A549 (cell line): ENCODE results near the gene ZC3H12D. TPM values are rescaled to one million over a fixed set of nuclear protein-coding genes. Genes with fewer than 3 reads are reported as not detected.
"Not testable (repeated sequence)": the region's sequence is repeated elsewhere in the genome, so short reads cannot be mapped to it uniquely, and the experiment has no call there.

Source experiments
- ATAC-seq, 2 experiments: fragments of 200-7000 bp in 1 of 2; fragments of >200 bp in 1 of 2; cut with Nextera tagmentation in 1 of 2; cut with Tn5 transposase in 1 of 2; 3 replicates each; pipeline versions ENCODE4 v1.8.0 to v1.9.1; 2018 to 2020; ENCODE audit warnings: mild to moderate bottlenecking in 1 of 2, moderate library complexity in 1 of 2
- CTCF ChIA-PET: fragments of 300-600 bp; sonication (Branson Sonifier 250); formaldehyde crosslinking; extraction: SDS; loops from one replicate; lab custom pipeline; 2021; ENCODE audit warnings: antibody characterized with exemption, inconsistent platforms; lab: Yijun Ruan, JAX
- POLR2A ChIA-PET: fragments of 350-600 bp; formaldehyde crosslinking; extraction: SDS; loops from one replicate; lab custom pipeline; 2021; ENCODE audit warnings: antibody characterized with exemption, inconsistent platforms; lab: Yijun Ruan, JAX
- DNase-seq, 2 experiments: peaks; one replicate each; pipeline versions ENCODE4 v3.0.0 to v3.0.0-alpha.2; 2011 to 2016; ENCODE audit warnings: low read depth in 1 of 2, low spot score in 1 of 2
- FAIRE-seq: peaks from 2 replicates; lab custom pipeline; 2011; peaks lifted over from hg19 to GRCh38; lab: Jason Lieb, UNC
- H3K27ac ChIP-seq, 2 experiments: fragments of >200 bp; sonication (Bioruptor Twin); formaldehyde crosslinking; 3 replicates each; pipeline ENCODE4 v1.5.1; 2016 to 2017
- H3K4me1 ChIP-seq: fragments of >200 bp; sonication (Bioruptor Twin); formaldehyde crosslinking; 3 replicates; pipeline ENCODE4 v1.6.1; 2016
- H3K4me2 ChIP-seq: fragments of >200 bp; sonication (Bioruptor Twin); formaldehyde crosslinking; 3 replicates; pipeline ENCODE4 v1.6.1; 2016
- H3K4me3 ChIP-seq: fragments of >200 bp; sonication (Bioruptor Twin); formaldehyde crosslinking; 3 replicates; pipeline ENCODE4 v1.5.1; 2016
- H3K9me3 ChIP-seq: fragments of >200 bp; sonication (Bioruptor Twin); formaldehyde crosslinking; 3 replicates; pipeline ENCODE4 v1.6.1; 2016
- BHLHE40 ChIP-seq: IDR thresholded peaks from 2 replicates; pipeline ENCODE4 v1.6.1; 2012; ENCODE audit warnings: low read depth, low read length, inconsistent platforms
- EHF ChIP-seq: fragments of 250-450 bp; sonication (Bioruptor Pico); IDR thresholded peaks from 2 replicates; pipeline ENCODE4 v1.5.0; 2020; ENCODE audit warnings: mild to moderate bottlenecking
- FOSL2 ChIP-seq, 2 experiments: fragments of 450-650 bp in 1 of 2; fragments of >200 bp in 1 of 2; sonication (Bioruptor Twin) in 1 of 2; formaldehyde crosslinking; IDR thresholded peaks; 2 replicates each; pipeline versions ENCODE4 v1.5.0 to v1.6.1; 2016 to 2020; ENCODE audit warnings: mild to moderate bottlenecking in 1 of 2, moderate library complexity in 1 of 2
- GATA3 ChIP-seq: IDR thresholded peaks from 2 replicates; pipeline ENCODE4 v1.6.1; 2012; ENCODE audit warnings: borderline replicate concordance
- HOXB13 ChIP-seq: fragments of 250-450 bp; sonication (Bioruptor Pico); IDR thresholded peaks from 2 replicates; pipeline ENCODE4 v1.5.0; 2020; ENCODE audit warnings: low read depth, mild to moderate bottlenecking, moderate library complexity
- KDM5A ChIP-seq: fragments of 200-600 bp; sonication (generic); IDR thresholded peaks from 2 replicates; pipeline ENCODE4 v1.6.1; 2016; ENCODE audit warnings: antibody characterized with exemption, mild to moderate bottlenecking
- MAFK ChIP-seq: fragments of 450-650 bp; IDR thresholded peaks from 2 replicates; pipeline ENCODE4 v1.6.1; 2014; ENCODE audit not compliant: partially characterized antibody
- NFE2L2 ChIP-seq: fragments of 150-350 bp; conservative IDR thresholded peaks from 2 replicates; pipeline ENCODE4 v1.6.1; 2014; ENCODE audit warnings: low read length
- NR3C1 ChIP-seq: fragments of >200 bp; sonication (Bioruptor Twin); formaldehyde crosslinking; IDR thresholded peaks from 3 replicates; pipeline ENCODE4 v1.6.1; 2017
- RARB ChIP-seq: fragments of 250-450 bp; sonication (Bioruptor Pico); IDR thresholded peaks from 2 replicates; pipeline ENCODE4 v1.8.0; 2021; ENCODE audit warnings: mild to moderate bottlenecking, moderate library complexity
- RFX5 ChIP-seq: fragments of 450-650 bp; IDR thresholded peaks from 2 replicates; pipeline ENCODE4 v1.7.1; 2014; ENCODE audit warnings: antibody characterized with exemption, mild to moderate bottlenecking, moderate library complexity
- RNF2 ChIP-seq: fragments of 200-600 bp; sonication (generic); IDR thresholded peaks from 2 replicates; pipeline ENCODE4 v1.6.1; 2016; ENCODE audit warnings: low read depth, mild to moderate bottlenecking, antibody characterized with exemption, moderate library complexity, borderline replicate concordance
- SREBF2 ChIP-seq: fragments of 450-650 bp; IDR thresholded peaks from 2 replicates; pipeline ENCODE4 v1.6.1; 2014; ENCODE audit warnings: mild to moderate bottlenecking, moderate library complexity
- TFCP2L1 ChIP-seq: fragments of 250-450 bp; sonication (Bioruptor Pico); IDR thresholded peaks from 2 replicates; pipeline ENCODE4 v1.5.0; 2021; ENCODE audit warnings: mild to moderate bottlenecking
- ZSCAN20 ChIP-seq: fragments of 250-450 bp; sonication (Bioruptor Pico); IDR thresholded peaks from 2 replicates; pipeline ENCODE4 v1.8.0; 2022; ENCODE audit warnings: mild to moderate bottlenecking, moderate library complexity
- WGBS: methylation state at CpG from one replicate; pipeline ENCODE4 v1.1.6; 2017; ENCODE audit errors: missing lambda C conversion rate; 5-methylcytosine and 5-hydroxymethylcytosine counted together
- polyA plus RNA-seq, 4 experiments: library from polyadenylated mRNA; depleted of rRNA in 3 of 4; stranded (reverse); fragments of >200 nt; fragmentation: RNase III in 1 of 4; extraction: RNeasy Plus Mini Kit Qiagen cat#74134 plus additional on column Dnase treatment in 1 of 4; gene quantifications; 2 replicates in 3 of 4; 3 replicates in 1 of 4; pipeline ENCODE4 v1.2.3, GENCODE V29; 2011 to 2017
- TF ChIP-seq, protein P1 (sequence below): fragments of 200-600 bp; sonication (generic); IDR thresholded peaks from 2 replicates; pipeline ENCODE4 v1.6.1; 2016; ENCODE audit warnings: antibody characterized with exemption, mild to moderate bottlenecking, moderate library complexity
- TF ChIP-seq, protein P2 (sequence below): fragments of 150-350 bp; IDR thresholded peaks from 2 replicates; pipeline ENCODE4 v1.6.1; 2014; ENCODE audit warnings: low read depth, mild to moderate bottlenecking, low read length
- TF ChIP-seq, protein P3 (sequence below): fragments of >200 bp; sonication (Bioruptor Twin); formaldehyde crosslinking; IDR thresholded peaks from 2 replicates; pipeline ENCODE4 v1.6.1; 2016

The ZC3H12D gene
- polyA plus RNA-seq, 2 of the 4 experiments (the other 2 are of a cell fraction), result 0.04 to 0.12 TPM

DNA sequence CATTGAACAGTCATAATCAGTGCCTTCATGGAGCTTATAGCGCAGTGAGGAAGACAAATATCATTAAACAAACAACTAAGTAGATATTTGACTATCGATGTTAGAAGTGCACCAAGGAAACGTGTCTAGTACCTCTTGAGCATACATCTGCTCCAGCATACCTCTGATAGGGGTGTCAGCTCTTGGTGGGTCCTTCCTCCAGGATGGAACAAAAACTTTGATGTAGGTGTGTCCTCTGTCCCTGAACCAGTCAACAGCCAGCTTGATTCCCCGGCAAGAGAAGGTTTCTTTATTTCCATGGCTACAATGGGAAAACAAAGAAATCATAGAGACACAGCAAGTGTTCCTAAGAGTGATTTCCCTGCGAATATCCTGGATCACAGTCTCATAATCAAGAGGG is 23.1 kb downstream of the ZC3H12D start (continued):
- TF ChIP-seq, protein P1, sequence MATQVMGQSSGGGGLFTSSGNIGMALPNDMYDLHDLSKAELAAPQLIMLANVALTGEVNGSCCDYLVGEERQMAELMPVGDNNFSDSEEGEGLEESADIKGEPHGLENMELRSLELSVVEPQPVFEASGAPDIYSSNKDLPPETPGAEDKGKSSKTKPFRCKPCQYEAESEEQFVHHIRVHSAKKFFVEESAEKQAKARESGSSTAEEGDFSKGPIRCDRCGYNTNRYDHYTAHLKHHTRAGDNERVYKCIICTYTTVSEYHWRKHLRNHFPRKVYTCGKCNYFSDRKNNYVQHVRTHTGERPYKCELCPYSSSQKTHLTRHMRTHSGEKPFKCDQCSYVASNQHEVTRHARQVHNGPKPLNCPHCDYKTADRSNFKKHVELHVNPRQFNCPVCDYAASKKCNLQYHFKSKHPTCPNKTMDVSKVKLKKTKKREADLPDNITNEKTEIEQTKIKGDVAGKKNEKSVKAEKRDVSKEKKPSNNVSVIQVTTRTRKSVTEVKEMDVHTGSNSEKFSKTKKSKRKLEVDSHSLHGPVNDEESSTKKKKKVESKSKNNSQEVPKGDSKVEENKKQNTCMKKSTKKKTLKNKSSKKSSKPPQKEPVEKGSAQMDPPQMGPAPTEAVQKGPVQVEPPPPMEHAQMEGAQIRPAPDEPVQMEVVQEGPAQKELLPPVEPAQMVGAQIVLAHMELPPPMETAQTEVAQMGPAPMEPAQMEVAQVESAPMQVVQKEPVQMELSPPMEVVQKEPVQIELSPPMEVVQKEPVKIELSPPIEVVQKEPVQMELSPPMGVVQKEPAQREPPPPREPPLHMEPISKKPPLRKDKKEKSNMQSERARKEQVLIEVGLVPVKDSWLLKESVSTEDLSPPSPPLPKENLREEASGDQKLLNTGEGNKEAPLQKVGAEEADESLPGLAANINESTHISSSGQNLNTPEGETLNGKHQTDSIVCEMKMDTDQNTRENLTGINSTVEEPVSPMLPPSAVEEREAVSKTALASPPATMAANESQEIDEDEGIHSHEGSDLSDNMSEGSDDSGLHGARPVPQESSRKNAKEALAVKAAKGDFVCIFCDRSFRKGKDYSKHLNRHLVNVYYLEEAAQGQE, result no peak
- no peak for TF ChIP-seq BHLHE40
- TF ChIP-seq, all 56 proteins: peak for 0

DNA sequence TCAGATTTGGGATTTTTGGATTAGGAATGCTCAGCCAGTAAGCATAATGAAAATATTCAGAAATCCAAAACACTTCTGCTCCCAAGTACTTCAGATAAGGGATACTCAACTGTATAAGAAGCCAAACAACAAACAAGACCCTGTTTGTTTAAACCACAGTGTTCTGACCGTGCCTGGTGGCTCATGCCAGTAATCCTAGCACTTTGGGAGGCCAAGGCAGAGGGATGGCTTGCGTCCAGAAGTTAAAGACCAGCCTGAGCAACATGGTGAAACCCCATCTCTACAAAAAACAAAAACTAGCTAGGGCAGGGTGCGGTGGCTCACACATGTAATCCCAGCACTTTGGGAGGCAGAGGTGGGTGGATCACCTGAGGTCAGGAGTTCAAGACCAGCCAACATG is 24.6 kb downstream of the ZC3H12D start:
- WGBS, result 53% methylated on average over 3 of the region's 3 CpGs
- POLR2A ChIA-PET, DNase-seq, CTCF ChIA-PET, H3K4me2 ChIP-seq, H3K4me3 ChIP-seq, ATAC-seq, H3K9me3 ChIP-seq, H3K4me1 ChIP-seq, FAIRE-seq, H3K27ac ChIP-seq: not testable (repeated sequence)

DNA sequence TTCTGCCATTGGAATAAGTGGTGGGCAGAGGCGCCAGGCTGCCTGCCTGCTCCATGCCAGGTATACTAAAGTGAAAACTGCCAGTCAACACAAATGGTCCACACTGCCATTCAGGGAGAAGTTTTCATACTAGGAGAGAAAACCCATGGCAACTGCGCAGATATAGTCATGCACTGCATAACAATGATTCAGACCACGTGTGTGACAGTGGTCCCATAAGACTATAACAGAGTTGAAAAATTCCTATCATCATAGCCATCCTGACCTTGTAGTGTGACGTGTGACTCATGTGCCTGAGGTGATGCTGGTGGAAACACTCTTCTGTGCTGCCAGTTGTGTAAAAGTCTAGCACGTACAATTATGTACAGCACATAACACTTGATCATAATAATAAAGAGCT is 25.1 kb downstream of the ZC3H12D start:
- WGBS, result 65% methylated on average over 5 of the region's 5 CpGs

DNA sequence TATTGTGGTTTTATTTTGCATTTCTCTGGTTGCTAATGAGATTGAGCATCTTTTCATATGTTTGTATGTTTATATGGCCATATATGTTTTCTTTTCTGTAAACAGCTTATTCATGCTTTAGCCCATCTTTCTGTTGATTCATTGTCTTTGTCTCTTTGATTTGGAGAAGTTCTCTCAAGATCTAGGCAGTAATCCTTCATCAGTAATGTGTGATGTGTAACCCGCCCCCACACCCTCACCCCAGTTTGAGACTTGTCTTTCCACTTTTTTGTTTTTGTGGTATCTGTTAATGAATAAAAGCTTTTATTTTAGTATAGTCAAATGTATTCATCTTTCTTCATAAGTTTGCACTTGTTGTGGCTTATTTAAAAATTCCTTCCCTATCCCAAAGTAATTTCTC is 26.0 kb downstream of the ZC3H12D start:
- FAIRE-seq (no peak), DNase-seq (no peak), ATAC-seq (no peak)
- TF ChIP-seq, protein P2, sequence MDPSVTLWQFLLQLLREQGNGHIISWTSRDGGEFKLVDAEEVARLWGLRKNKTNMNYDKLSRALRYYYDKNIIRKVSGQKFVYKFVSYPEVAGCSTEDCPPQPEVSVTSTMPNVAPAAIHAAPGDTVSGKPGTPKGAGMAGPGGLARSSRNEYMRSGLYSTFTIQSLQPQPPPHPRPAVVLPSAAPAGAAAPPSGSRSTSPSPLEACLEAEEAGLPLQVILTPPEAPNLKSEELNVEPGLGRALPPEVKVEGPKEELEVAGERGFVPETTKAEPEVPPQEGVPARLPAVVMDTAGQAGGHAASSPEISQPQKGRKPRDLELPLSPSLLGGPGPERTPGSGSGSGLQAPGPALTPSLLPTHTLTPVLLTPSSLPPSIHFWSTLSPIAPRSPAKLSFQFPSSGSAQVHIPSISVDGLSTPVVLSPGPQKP, result no peak
- TF ChIP-seq RARB (CRISPR knock-in tag), result no peak
- no peak for TF ChIP-seq NR3C1
- ChIA-PET CTCF (interaction anchor here (0.8 to 1.3 kb wide), 3 partner anchors 16 to 58 kb away, joined by 3 to 5 read pairs (median 3); no protein-coding TSS in a partner anchor), POLR2A (no interaction called here)
- no peak overlapping the region for H3K27ac ChIP-seq
- no peak overlapping the region for H3K4me2 ChIP-seq
- H3K4me3 ChIP-seq, result no peak overlapping the region
- H3K4me1 ChIP-seq, result peaks cover 1% of the 10 kb centered on the region; the same call in 1 of the 3 replicates
- no peaks in the 10 kb centered on the region for H3K9me3 ChIP-seq
- WGBS, result 50% methylated on average over 1 of the region's 1 CpG

More for the DNA sequence above, 25.1 kb downstream of the ZC3H12D start:
- H3K27ac ChIP-seq, result no peak overlapping the region
- no peak for ATAC-seq
- TF ChIP-seq KDM5A, result no peak
- TF ChIP-seq, protein P3, sequence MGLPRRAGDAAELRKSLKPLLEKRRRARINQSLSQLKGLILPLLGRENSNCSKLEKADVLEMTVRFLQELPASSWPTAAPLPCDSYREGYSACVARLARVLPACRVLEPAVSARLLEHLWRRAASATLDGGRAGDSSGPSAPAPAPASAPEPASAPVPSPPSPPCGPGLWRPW, result no peak
- TF ChIP-seq, all 56 proteins: peak for 0
- no peaks in the 10 kb centered on the region for H3K9me3 ChIP-seq
- no peak for FAIRE-seq
- POLR2A ChIA-PET, result no interaction called here
- H3K4me3 ChIP-seq, result no peak overlapping the region
- CTCF ChIA-PET, result interaction anchor here (1.3 kb wide), 1 partner anchor 15 kb away, joined by 5 read pairs; no protein-coding TSS in a partner anchor
- no peak for DNase-seq
- H3K4me2 ChIP-seq, result no peak overlapping the region
- no peaks in the 10 kb centered on the region for H3K4me1 ChIP-seq

DNA sequence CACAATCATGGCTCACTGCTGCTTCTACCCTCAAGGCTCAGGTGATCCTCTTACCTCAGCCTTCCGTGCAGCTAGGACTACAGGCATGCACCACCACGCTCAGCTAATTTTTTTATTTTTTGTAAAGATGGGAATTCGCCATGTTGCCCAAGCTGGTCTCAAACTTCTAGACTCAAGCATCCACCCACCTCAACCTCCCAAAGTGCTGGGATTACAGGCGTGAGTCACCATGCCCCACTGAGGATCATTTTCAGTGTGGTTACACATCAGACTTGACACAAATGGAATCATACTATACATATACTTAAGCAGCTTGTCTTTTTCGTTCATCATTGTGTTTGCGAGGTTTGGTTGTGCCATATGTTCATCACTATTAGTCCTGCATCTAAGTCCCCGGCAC is 26.6 kb downstream of the ZC3H12D start:
- POLR2A ChIA-PET, result no interaction called here
- peaks cover 3% of the 10 kb centered on the region; the same call in 1 of the 3 replicates for H3K4me1 ChIP-seq
- H3K4me3 ChIP-seq, result no peak overlapping the region
- ATAC-seq (no peak), FAIRE-seq (no peak), DNase-seq (no peak)
- no peak for TF ChIP-seq GATA3
- no peak for TF ChIP-seq TFCP2L1 (CRISPR knock-in tag)
- TF ChIP-seq EHF, result no peak
- no peak for TF ChIP-seq NFE2L2
- TF ChIP-seq ZSCAN20 (CRISPR knock-in tag), result no peak
- no peak for TF ChIP-seq MAFK
- TF ChIP-seq RFX5, result no peak
- TF ChIP-seq FOSL2 (IDR thresholded peaks at IDR 0.05), result no peak
- TF ChIP-seq FOSL2 (CRISPR knock-in tag; IDR thresholded peaks at IDR 0.05), result no peak
- TF ChIP-seq RNF2, result no peak
- no peak for TF ChIP-seq SREBF2
- TF ChIP-seq HOXB13 (CRISPR knock-in tag), result no peak
- WGBS, result 70% methylated on average over 7 of the region's 7 CpGs
- CTCF ChIA-PET, result interaction anchor here (1.1 to 1.3 kb wide), 2 partner anchors 17 to 26 kb away, joined by 3 to 5 read pairs; no protein-coding TSS in a partner anchor
- no peaks in the 10 kb centered on the region for H3K9me3 ChIP-seq
- H3K4me2 ChIP-seq, result no peak overlapping the region
- H3K27ac ChIP-seq, result no peak overlapping the region
